ENCODE results near the gene TRANK1.

The TRANK1 gene

GRCh38 chr3:36859494-36859893 is 85.4 kb downstream of the TRANK1 start:
- TF ChIP-seq CTCF (IDR thresholded peaks at IDR 0.05; ENCODE audit: low read length, missing control alignments) = no peak
- no peak overlapping the region for H3K4me3 ChIP-seq (replicated peaks; ENCODE audit: low read depth, low read length)
- no peak for DNase-seq (ENCODE audit: low read depth)

GRCh38 chr3:36852071-36852470 is 92.8 kb downstream of the TRANK1 start:
- no peak overlapping the region for H3K4me3 ChIP-seq (replicated peaks; ENCODE audit: low read depth, low read length)
- no peak for TF ChIP-seq CTCF (IDR thresholded peaks at IDR 0.05; ENCODE audit: low read length, missing control alignments)
- peak; percentile 7 for DNase-seq (ENCODE audit: low read depth)

GRCh38 chr3:36850743-36851142 is 94.1 kb downstream of the TRANK1 start:
- no peak for DNase-seq (ENCODE audit: low read depth)

GRCh38 chr3:36846406-36846805 is 98.4 kb downstream of the TRANK1 start:
- no peak for TF ChIP-seq CTCF (IDR thresholded peaks at IDR 0.05; ENCODE audit: low read length, missing control alignments)

More at GRCh38 chr3:36850743-36851142, 94.1 kb downstream of the TRANK1 start:
- no peak overlapping the region for H3K4me3 ChIP-seq (replicated peaks; ENCODE audit: low read depth, low read length)
- TF ChIP-seq CTCF (IDR thresholded peaks at IDR 0.05; ENCODE audit: low read length, missing control alignments) = no peak

GRCh38 chr3:36843065-36844051 is 101.5 kb downstream of the TRANK1 start:
- TF ChIP-seq CTCF (IDR thresholded peaks at IDR 0.05; ENCODE audit: low read length, missing control alignments) = peak; percentile 56
- DNase-seq (ENCODE audit: low read depth) = peak; percentile 29
- no peak overlapping the region for H3K4me3 ChIP-seq (replicated peaks; ENCODE audit: low read depth, low read length)

More at GRCh38 chr3:36846406-36846805, 98.4 kb downstream of the TRANK1 start:
- no peak overlapping the region for H3K4me3 ChIP-seq (replicated peaks; ENCODE audit: low read depth, low read length)
- DNase-seq (ENCODE audit: low read depth) = no peak

- no peak for DNase-seq (ENCODE audit: low read depth)
- H3K4me3 ChIP-seq (replicated peaks; ENCODE audit: low read depth, low read length) = no peak overlapping the region
- no peak for TF ChIP-seq CTCF (IDR thresholded peaks at IDR 0.05; ENCODE audit: low read length, missing control alignments)
Observed at GRCh38 chr3:36842275-36842674, 102.6 kb downstream of the TRANK1 start.
